ENCODE results near the gene SDSL. TPM values are rescaled to one million over a fixed set of nuclear protein-coding genes. Genes with fewer than 3 reads are reported as not detected.

The SDSL gene
- total RNA-seq, 2 experiments from 2014 or later: 0.25 to 0.36 TPM

DNA sequence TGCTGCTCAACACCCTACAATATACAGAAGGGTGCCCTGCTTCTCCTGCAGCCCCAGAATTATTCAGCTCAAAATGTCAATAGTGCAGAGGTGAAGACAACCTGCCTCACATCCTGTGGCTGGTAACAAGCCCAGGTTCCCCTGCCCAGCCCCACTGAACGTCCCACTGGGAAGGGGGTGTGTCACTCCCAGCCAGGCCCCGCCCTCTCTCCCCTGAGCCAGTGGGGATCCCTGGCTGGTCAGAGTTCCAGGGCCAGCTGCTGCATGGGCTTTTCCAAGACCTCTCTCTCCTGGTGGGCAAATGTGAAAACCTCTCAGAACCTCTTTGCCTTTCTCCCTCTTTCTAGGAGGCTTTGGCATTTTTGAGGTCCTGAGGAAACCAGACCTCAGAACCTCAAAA lies 63.1 kb downstream of the SDSL start:
- H3K36me3 Mint-ChIP-seq: no peaks in the 10 kb centered on the region
- no peaks in the 10 kb centered on the region for H3K9me3 Mint-ChIP-seq
- peaks cover 70% of the 10 kb centered on the region for H3K27me3 Mint-ChIP-seq
- no peak overlapping the region for H3K27ac Mint-ChIP-seq
- H3K4me3 Mint-ChIP-seq: no peak overlapping the region
- DNase-seq: no peak
- H3K4me1 Mint-ChIP-seq: no peaks in the 10 kb centered on the region

GRCh38 chr12:113486722-113487121 lies 64.5 kb downstream of the SDSL start:
- peaks cover 64% of the 10 kb centered on the region for H3K27me3 Mint-ChIP-seq
- no peak overlapping the region for H3K27ac Mint-ChIP-seq
- peaks cover 6% of the 10 kb centered on the region for H3K9me3 Mint-ChIP-seq
- no peak for DNase-seq
- H3K4me1 Mint-ChIP-seq: no peaks in the 10 kb centered on the region
- H3K36me3 Mint-ChIP-seq: no peaks in the 10 kb centered on the region
- no peak overlapping the region for H3K4me3 Mint-ChIP-seq

Other genes starting within 250 kb of the SDSL start
- gene DDX54, start 236.9 kb upstream of the SDSL start, total RNA-seq: 100 to 1,000 TPM; 136 to 145 TPM
- 10 to 100 TPM; 28.9 to 31.1 TPM for gene RITA1, start 236.7 kb upstream of the SDSL start, total RNA-seq
- gene TPCN1, start 200.9 kb upstream of the SDSL start, total RNA-seq: 10 to 100 TPM; 20.5 to 25.0 TPM
- gene SLC8B1, start 87.3 kb upstream of the SDSL start, total RNA-seq: 10 to 100 TPM; 13.5 to 15.1 TPM
- gene PLBD2, start 63.8 kb upstream of the SDSL start, total RNA-seq: 10 to 100 TPM; 14.8 to 15.5 TPM
- gene SDS, start 18.5 kb upstream of the SDSL start, total RNA-seq: not detected
- gene LHX5, start 49.5 kb downstream of the SDSL start, total RNA-seq: not detected

Measured in activated naive CD8-positive, alpha-beta T cell treated with anti-CD3 and anti-CD28 coated beads for 36 hours (primary cell).